Activated CD4-positive, alpha-beta memory T cell treated with anti-CD3 and anti-CD28 coated beads for 36 hours (primary cell): Measurements from ENCODE around the gene CMTM4. TPM values are rescaled to one million over a fixed set of nuclear protein-coding genes. Genes with fewer than 3 reads are reported as not detected.
"Not testable (repeated sequence)": the region's sequence is repeated elsewhere in the genome, so short reads cannot be mapped to it uniquely, and the experiment has no call there.

Source experiments
- CTCF ChIA-PET: fragments of 350-600 bp; sonication (Branson Sonifier 250); formaldehyde crosslinking; loops from one replicate; lab custom pipeline; 2021; ENCODE audit warnings: antibody characterized with exemption, inconsistent platforms; lab: Charles Lee
- POLR2A ChIA-PET: fragments of 350-600 bp; sonication (Branson Sonifier 250); formaldehyde crosslinking; loops from one replicate; lab custom pipeline; 2021; ENCODE audit warnings: antibody characterized with exemption; lab: Charles Lee
- DNase-seq: peaks from one replicate; pipeline ENCODE4 v3.0.0-alpha.2; 2020
- H3K27ac Mint-ChIP-seq: one replicate; pipeline ENCODE4 v1.8.0; 2021; ENCODE audit warnings: mixed read lengths
- H3K27me3 Mint-ChIP-seq: one replicate; pipeline ENCODE4 v1.8.0; 2021; ENCODE audit warnings: mixed read lengths
- H3K36me3 Mint-ChIP-seq: one replicate; pipeline ENCODE4 v1.8.0; 2021; ENCODE audit warnings: mixed read lengths
- H3K4me1 Mint-ChIP-seq: one replicate; pipeline ENCODE4 v1.8.0; 2021; ENCODE audit warnings: low read depth, mixed read lengths
- H3K4me3 Mint-ChIP-seq: one replicate; pipeline ENCODE4 v1.8.0; 2021; ENCODE audit warnings: mild to moderate bottlenecking, mixed read lengths
- H3K9me3 Mint-ChIP-seq: one replicate; pipeline ENCODE4 v1.8.0; 2021; ENCODE audit warnings: mixed read lengths
- intact Hi-C: fragments of 100-400 bp; cut with micrococcal nuclease; formaldehyde crosslinking; loops from one replicate; pipeline ENCODE4 v1.15.1; 2023
- total RNA-seq, 2 experiments: library from RNA; stranded (reverse); gene quantifications; one replicate each; pipeline ENCODE4 v1.2.3, GENCODE V29; 2021

The CMTM4 gene
- total RNA-seq, 2 experiments from 2014 or later, result 2.8 to 4.1 TPM

DNA sequence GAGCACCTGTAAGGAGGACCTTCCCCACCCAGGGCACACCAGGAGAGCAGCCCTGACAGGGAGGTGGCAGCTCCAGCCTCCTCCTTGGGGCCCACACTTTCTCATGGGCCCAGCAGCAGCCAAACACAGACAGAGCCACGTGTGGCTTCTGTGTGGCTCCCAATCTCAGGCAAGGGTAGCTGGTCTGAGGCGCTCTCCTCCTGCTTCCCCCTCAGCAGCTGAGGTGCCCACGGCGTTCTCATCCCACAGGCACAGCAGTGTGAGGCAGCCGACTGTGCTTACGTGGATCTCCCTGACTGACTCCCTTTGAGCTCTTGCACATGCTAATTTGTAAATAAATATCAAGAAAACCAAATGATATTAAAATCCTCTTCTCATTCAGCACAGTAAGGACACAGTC, 61.1 kb downstream of the CMTM4 start:
- H3K36me3 Mint-ChIP-seq, result no peaks in the 10 kb centered on the region
- no peak overlapping the region for H3K27ac Mint-ChIP-seq
- no peaks in the 10 kb centered on the region for H3K4me1 Mint-ChIP-seq
- ChIA-PET CTCF (interaction anchor here (3.7 kb wide), 1 partner anchor 16 kb away, joined by 28 read pairs; no protein-coding TSS in a partner anchor), POLR2A (interaction anchor here (0.6 kb wide), 1 partner anchor 252 kb away, joined by 3 read pairs; no protein-coding TSS in a partner anchor)
- H3K27me3 Mint-ChIP-seq, result no peaks in the 10 kb centered on the region
- H3K4me3 Mint-ChIP-seq, result no peak overlapping the region
- H3K9me3 Mint-ChIP-seq, result no peaks in the 10 kb centered on the region
- intact Hi-C loops, result no loop called here
- no peak for DNase-seq

GRCh38 chr16:66634527-66635196, 61.9 kb downstream of the CMTM4 start:
- H3K4me3 Mint-ChIP-seq, result no peak overlapping the region
- no peaks in the 10 kb centered on the region for H3K9me3 Mint-ChIP-seq
- H3K4me1 Mint-ChIP-seq, result no peaks in the 10 kb centered on the region
- no peaks in the 10 kb centered on the region for H3K27me3 Mint-ChIP-seq
- no peaks in the 10 kb centered on the region for H3K36me3 Mint-ChIP-seq
- ChIA-PET POLR2A (no interaction called here), CTCF (interaction anchor here (1.4 to 3.7 kb wide), 2 partner anchors 16 to 25 kb away, joined by 3 to 28 read pairs; no protein-coding TSS in a partner anchor)
- H3K27ac Mint-ChIP-seq, result no peak overlapping the region
- DNase-seq, result no peak
- intact Hi-C loops, result no loop called here

- DNase-seq, POLR2A ChIA-PET, intact Hi-C loops, H3K27ac Mint-ChIP-seq, H3K4me3 Mint-ChIP-seq, CTCF ChIA-PET, H3K27me3 Mint-ChIP-seq, H3K4me1 Mint-ChIP-seq, H3K36me3 Mint-ChIP-seq, H3K9me3 Mint-ChIP-seq: not testable (repeated sequence)
These were observed 65.0 kb downstream of the CMTM4 start for GRCh38 chr16:66631558-66631957.

DNA sequence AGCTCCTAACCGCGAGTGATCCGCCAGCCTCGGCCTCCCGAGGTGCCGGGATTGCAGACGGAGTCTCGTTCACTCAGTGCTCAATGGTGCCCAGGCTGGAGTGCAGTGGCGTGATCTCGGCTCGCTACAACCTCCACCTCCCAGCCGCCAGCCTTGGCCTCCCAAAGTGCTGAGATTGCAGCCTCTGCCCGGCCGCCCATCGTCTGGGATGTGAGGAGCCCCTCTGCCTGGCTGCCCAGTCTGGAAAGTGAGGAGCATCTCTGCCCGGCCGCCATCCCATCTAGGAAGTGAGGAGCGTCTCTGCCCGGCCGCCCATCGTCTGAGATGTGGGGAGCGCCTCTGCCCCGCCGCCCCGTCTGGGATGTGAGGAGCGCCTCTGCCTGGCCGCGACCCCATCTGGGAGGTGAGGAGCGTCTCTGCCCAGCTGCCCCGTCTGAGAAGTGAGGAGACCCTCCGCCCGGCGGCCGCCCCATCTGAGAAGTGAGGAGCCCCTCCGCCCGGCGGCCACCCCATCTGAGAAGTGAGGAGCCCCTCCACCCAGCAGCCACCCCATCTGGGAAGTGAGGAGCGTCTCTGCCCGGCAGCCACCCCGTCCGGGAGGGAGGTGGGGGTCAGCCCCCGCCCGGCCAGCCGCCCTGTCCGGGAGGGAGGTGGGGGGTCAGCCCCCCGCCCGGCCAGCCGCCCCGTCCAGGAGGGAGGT, 65.8 kb downstream of the CMTM4 start:
- POLR2A ChIA-PET, H3K36me3 Mint-ChIP-seq, CTCF ChIA-PET, H3K9me3 Mint-ChIP-seq, intact Hi-C loops, H3K4me1 Mint-ChIP-seq, H3K27me3 Mint-ChIP-seq, H3K4me3 Mint-ChIP-seq, DNase-seq, H3K27ac Mint-ChIP-seq: not testable (repeated sequence)

GRCh38 chr16:66629856-66630255, 66.7 kb downstream of the CMTM4 start:
- CTCF ChIA-PET, result no interaction called here
- no peaks in the 10 kb centered on the region for H3K36me3 Mint-ChIP-seq
- POLR2A ChIA-PET, result no interaction called here
- no peaks in the 10 kb centered on the region for H3K4me1 Mint-ChIP-seq
- intact Hi-C loops, result no loop called here
- H3K9me3 Mint-ChIP-seq, result no peaks in the 10 kb centered on the region
- no peak overlapping the region for H3K27ac Mint-ChIP-seq
- H3K4me3 Mint-ChIP-seq, result no peak overlapping the region
- no peak for DNase-seq
- no peaks in the 10 kb centered on the region for H3K27me3 Mint-ChIP-seq

DNA sequence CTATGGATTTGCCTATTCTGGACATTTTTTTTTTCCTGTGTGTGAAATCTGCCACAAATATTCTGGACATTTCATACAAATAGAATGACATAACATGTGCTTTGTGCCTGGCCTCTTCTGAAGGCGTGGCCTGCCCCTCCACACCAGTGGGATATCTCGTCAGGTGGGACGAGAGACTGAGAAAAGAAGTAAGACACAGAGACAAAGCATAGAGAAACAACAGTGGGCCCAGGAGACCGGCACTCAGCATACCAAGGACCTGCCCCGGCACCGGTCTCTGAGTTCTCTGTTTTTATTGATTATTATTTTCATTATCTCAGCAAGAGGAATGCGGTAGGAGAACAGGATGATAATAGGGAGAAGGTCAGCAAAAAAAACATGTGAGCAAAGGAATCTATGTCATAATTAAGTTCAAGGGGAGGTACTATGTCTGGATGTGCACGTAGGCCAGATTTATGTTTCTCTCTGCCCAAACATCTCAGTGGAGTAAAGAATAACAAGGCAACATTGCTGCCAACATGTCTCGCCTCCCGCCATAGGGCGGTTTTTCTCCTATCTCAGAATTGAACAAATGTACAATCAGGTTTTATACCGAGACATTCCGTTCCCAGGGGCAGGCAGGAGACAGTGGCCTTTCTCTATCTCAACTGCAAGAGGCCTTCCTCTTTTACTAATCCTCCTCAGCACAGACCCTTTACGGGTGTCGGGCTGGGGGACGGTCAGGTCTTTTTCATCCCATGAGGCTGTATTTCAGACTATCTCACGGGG, 68.7 kb downstream of the CMTM4 start:
- intact Hi-C loops, result not testable (repeated sequence)

GRCh38 chr16:66623755-66624154, 72.8 kb downstream of the CMTM4 start:
- ChIA-PET POLR2A (no interaction called here), CTCF (interaction anchor here (1.1 to 1.4 kb wide), 2 partner anchors 27 to 34 kb away, joined by 3 to 7 read pairs; no protein-coding TSS in a partner anchor)
- Mint-ChIP-seq H3K4me1 (peaks cover 2% of the 10 kb centered on the region), H3K9me3 (no peaks in the 10 kb centered on the region), H3K4me3 (no peak overlapping the region), H3K27ac (no peak overlapping the region), H3K36me3 (no peaks in the 10 kb centered on the region), H3K27me3 (no peaks in the 10 kb centered on the region)
- intact Hi-C loops, result no loop called here
- DNase-seq, result no peak

More for the DNA sequence above, 68.7 kb downstream of the CMTM4 start:
- H3K4me3 Mint-ChIP-seq, H3K27me3 Mint-ChIP-seq, POLR2A ChIA-PET, H3K36me3 Mint-ChIP-seq, H3K4me1 Mint-ChIP-seq, H3K9me3 Mint-ChIP-seq, CTCF ChIA-PET, DNase-seq, H3K27ac Mint-ChIP-seq: not testable (repeated sequence)

- H3K4me3 Mint-ChIP-seq, result no peak overlapping the region
- peaks cover 2% of the 10 kb centered on the region for H3K4me1 Mint-ChIP-seq
- ChIA-PET POLR2A (no interaction called here), CTCF (no interaction called here)
- no peaks in the 10 kb centered on the region for H3K27me3 Mint-ChIP-seq
- H3K9me3 Mint-ChIP-seq, result no peaks in the 10 kb centered on the region
- H3K36me3 Mint-ChIP-seq, result no peaks in the 10 kb centered on the region
- DNase-seq, result no peak
- intact Hi-C loops, result no loop called here
- no peak overlapping the region for H3K27ac Mint-ChIP-seq
These were observed 73.7 kb downstream of the CMTM4 start for GRCh38 chr16:66622863-66623262.

DNA sequence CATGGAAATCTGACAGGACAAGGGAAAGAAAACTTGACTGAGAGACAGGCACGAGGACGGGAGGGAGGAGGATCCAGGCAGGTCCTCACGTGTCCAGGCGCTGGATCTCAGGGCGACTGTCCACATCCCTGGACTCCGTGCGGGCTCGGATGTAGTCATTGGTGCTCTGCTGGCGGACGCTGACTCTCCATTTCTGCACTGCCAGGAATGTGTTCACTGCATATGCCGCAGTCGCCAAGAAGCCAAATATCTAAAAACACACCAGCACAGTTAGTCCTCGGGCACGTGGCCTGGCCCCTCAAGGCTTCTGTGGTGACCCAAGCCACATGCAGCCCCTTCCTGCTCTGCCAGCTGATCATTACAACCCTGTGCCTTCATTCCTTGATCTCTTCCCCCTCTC, 74.6 kb downstream of the CMTM4 start:
- no peak overlapping the region for H3K27ac Mint-ChIP-seq
- no peaks in the 10 kb centered on the region for H3K27me3 Mint-ChIP-seq
- intact Hi-C loops, result no loop called here
- CTCF ChIA-PET, result no interaction called here
- POLR2A ChIA-PET, result no interaction called here
- no peaks in the 10 kb centered on the region for H3K36me3 Mint-ChIP-seq
- H3K4me3 Mint-ChIP-seq, result no peak overlapping the region
- H3K4me1 Mint-ChIP-seq, result peaks cover 2% of the 10 kb centered on the region
- H3K9me3 Mint-ChIP-seq, result no peaks in the 10 kb centered on the region
- no peak for DNase-seq

GRCh38 chr16:66620429-66620795, 76.1 kb downstream of the CMTM4 start:
- Mint-ChIP-seq H3K9me3 (no peaks in the 10 kb centered on the region), H3K27me3 (no peaks in the 10 kb centered on the region), H3K4me1 (peaks cover 2% of the 10 kb centered on the region), H3K27ac (no peak overlapping the region), H3K36me3 (no peaks in the 10 kb centered on the region), H3K4me3 (no peak overlapping the region)
- ChIA-PET POLR2A (no interaction called here), CTCF (interaction anchor here (0.6 to 1.0 kb wide), 2 partner anchors 12 to 31 kb away, joined by 3 to 4 read pairs; no protein-coding TSS in a partner anchor)
- intact Hi-C loops, result no loop called here
- DNase-seq, result no peak

DNA sequence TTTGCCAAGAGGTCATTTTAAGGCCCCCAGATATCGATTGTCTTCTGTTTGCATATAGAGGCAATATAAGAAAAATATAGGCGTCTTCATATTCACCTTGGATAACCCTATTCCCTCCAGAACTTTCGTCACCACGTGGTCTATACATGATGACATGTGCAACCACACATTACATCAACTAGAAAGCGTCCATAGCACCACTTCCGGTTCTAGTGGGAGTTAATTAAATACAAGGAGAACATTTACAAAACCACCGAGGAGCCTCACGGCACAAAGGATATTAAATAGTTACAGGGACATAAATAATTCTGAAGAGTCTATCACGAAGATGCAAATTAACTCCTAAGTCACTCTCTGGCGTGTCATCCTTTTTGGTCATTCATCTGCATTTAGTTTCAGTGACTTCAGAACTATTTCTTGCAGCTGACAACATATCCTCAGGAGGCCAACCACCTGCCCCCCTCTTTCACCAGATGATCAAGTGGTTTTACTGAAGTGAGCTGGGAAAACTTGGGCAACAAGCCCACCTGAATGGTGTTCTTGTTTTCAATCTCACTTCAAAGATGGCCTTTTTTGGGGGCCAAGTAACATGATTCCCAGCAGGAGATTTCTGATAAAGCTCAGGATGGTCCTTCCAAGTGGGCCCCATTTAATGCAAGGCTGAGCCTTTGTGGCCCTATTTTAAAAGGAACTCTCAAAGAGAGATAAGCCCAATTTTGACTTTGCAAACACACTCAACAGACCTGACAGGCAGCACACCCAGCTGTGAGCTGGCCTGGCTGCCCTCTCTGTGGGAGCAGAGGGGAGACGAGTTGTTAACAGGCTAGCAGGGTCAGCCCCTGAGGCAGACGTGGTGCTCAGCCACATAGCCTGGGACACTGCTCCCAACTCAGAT, 76.8 kb downstream of the CMTM4 start:
- ChIA-PET POLR2A (no interaction called here), CTCF (interaction anchor here (0.6 to 1.0 kb wide), 2 partner anchors 11 to 31 kb away, joined by 3 to 4 read pairs; no protein-coding TSS in a partner anchor)
- Mint-ChIP-seq H3K4me3 (no peak overlapping the region), H3K27me3 (no peaks in the 10 kb centered on the region), H3K27ac (no peak overlapping the region), H3K4me1 (peaks cover 2% of the 10 kb centered on the region), H3K36me3 (no peaks in the 10 kb centered on the region), H3K9me3 (no peaks in the 10 kb centered on the region)
- intact Hi-C loops, result no loop called here
- no peak for DNase-seq
